ENCODE results near the gene VWA2.

VWA2 gene

GRCh38 chr10:114279289-114279688 lies 40.2 kb downstream of the VWA2 start:
- H3K27me3 ChIP-seq (ENCODE audit: control insufficient read depth, insufficient read depth, low read length), result no peaks in the 10 kb centered on the region

GRCh38 chr10:114279901-114280644 lies 41.0 kb downstream of the VWA2 start:
- no peaks in the 10 kb centered on the region for H3K9me3 ChIP-seq (ENCODE audit: control insufficient read depth, low read length)
- peaks cover 19% of the 10 kb centered on the region for H3K4me1 ChIP-seq (ENCODE audit: control insufficient read depth, insufficient read depth, low read length)
- H3K9ac ChIP-seq (ENCODE audit: low read length), result no peak overlapping the region
- no peaks in the 10 kb centered on the region for H3K27me3 ChIP-seq (ENCODE audit: control insufficient read depth, insufficient read depth, low read length)
- H3K4me3 ChIP-seq (ENCODE audit: low read length), result no peak overlapping the region
- no peaks in the 10 kb centered on the region for H3K36me3 ChIP-seq (ENCODE audit: control insufficient read depth, insufficient read depth, low read length)

More at GRCh38 chr10:114279289-114279688, 40.2 kb downstream of the VWA2 start:
- H3K4me1 ChIP-seq (ENCODE audit: control insufficient read depth, insufficient read depth, low read length), result peaks cover 19% of the 10 kb centered on the region
- H3K9me3 ChIP-seq (ENCODE audit: control insufficient read depth, low read length), result no peaks in the 10 kb centered on the region
- H3K36me3 ChIP-seq (ENCODE audit: control insufficient read depth, insufficient read depth, low read length), result no peaks in the 10 kb centered on the region
- no peak overlapping the region for H3K9ac ChIP-seq (ENCODE audit: low read length)
- H3K4me3 ChIP-seq (ENCODE audit: low read length), result no peak overlapping the region

DNA sequence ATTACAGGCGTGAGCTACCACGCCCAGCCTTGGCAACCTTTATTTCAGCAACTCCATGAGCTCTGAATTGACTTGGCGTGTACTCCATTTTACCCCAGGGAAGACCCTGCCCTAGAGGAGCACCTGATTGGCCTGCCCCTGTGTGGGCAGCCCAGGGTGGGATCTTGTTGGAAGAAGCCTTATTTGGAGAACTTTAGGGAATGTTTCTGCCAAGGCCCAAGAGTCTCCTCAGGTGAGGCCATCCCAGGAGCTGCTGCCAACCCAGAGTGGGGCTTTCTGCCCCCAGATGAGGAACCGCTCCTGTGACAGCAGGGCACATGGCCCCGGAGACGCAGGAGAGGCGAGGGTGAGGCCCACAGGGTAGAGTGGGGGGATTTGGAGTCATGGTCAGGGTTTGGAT lies 42.0 kb downstream of the VWA2 start:
- no peaks in the 10 kb centered on the region for H3K9me3 ChIP-seq (ENCODE audit: control insufficient read depth, low read length)
- H3K36me3 ChIP-seq (ENCODE audit: control insufficient read depth, insufficient read depth, low read length), result no peaks in the 10 kb centered on the region
- no peak overlapping the region for H3K4me3 ChIP-seq (ENCODE audit: low read length)

GRCh38 chr10:114281461-114281860 lies 42.4 kb downstream of the VWA2 start:
- Histone ChIP-seq H3K27me3 (ENCODE audit: control insufficient read depth, insufficient read depth, low read length) (no peaks in the 10 kb centered on the region), H3K4me3 (ENCODE audit: low read length) (no peak overlapping the region), H3K36me3 (ENCODE audit: control insufficient read depth, insufficient read depth, low read length) (no peaks in the 10 kb centered on the region), H3K4me1 (ENCODE audit: control insufficient read depth, insufficient read depth, low read length) (peaks cover 19% of the 10 kb centered on the region), H3K9ac (ENCODE audit: low read length) (no peak overlapping the region), H3K9me3 (ENCODE audit: control insufficient read depth, low read length) (no peaks in the 10 kb centered on the region)

More for the DNA sequence above, 42.0 kb downstream of the VWA2 start:
- H3K4me1 ChIP-seq (ENCODE audit: control insufficient read depth, insufficient read depth, low read length), result peaks cover 19% of the 10 kb centered on the region
- no peak overlapping the region for H3K9ac ChIP-seq (ENCODE audit: low read length)
- no peaks in the 10 kb centered on the region for H3K27me3 ChIP-seq (ENCODE audit: control insufficient read depth, insufficient read depth, low read length)

DNA sequence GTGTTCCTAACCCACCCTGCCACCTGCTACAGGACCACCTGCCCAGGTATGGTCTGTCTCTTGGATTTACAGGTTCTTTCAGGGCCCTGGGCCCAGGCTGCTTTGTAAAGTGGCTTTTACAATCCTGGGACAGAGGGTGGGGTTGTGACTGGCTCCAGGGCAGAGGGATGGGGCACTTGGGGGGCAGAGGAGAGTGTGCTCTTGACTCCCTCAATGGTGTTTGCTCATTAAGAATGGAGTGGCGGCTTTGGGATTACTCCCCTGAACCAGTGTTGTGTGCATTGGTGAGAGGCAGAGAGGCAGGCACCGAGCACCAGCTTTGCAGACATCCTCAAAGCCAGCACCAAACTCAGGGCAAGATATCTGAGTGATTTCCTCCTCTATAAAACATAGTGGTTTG lies 43.5 kb downstream of the VWA2 start:
- H3K4me3 ChIP-seq (ENCODE audit: low read length), result no peak overlapping the region
- no peaks in the 10 kb centered on the region for H3K36me3 ChIP-seq (ENCODE audit: control insufficient read depth, insufficient read depth, low read length)
- peaks cover 19% of the 10 kb centered on the region for H3K4me1 ChIP-seq (ENCODE audit: control insufficient read depth, insufficient read depth, low read length)
- H3K9me3 ChIP-seq (ENCODE audit: control insufficient read depth, low read length), result no peaks in the 10 kb centered on the region
- H3K9ac ChIP-seq (ENCODE audit: low read length), result no peak overlapping the region
- no peaks in the 10 kb centered on the region for H3K27me3 ChIP-seq (ENCODE audit: control insufficient read depth, insufficient read depth, low read length)

DNA sequence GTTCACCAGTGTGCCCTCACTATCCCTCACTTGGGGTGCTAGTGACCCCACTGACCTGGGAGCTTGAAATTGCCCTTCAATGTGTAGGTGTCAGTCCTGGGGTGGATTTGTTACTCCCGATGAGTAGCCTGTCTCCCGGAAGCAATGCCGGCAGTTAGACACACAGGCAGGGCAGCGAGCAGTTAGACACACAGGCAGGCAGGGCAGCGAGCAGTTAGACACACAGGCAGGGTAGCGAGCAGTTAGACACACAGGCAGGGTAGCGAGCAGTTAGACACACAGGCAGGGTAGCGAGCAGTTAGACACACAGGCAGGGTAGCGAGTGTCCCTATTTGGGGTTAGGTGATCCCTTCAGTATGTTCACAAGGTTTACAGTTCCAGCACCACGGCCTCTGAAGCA lies 44.0 kb downstream of the VWA2 start:
- no peak overlapping the region for H3K9ac ChIP-seq (ENCODE audit: low read length)
- H3K4me3 ChIP-seq (ENCODE audit: low read length), result no peak overlapping the region
- H3K9me3 ChIP-seq (ENCODE audit: control insufficient read depth, low read length), result no peaks in the 10 kb centered on the region
- peaks cover 19% of the 10 kb centered on the region for H3K4me1 ChIP-seq (ENCODE audit: control insufficient read depth, insufficient read depth, low read length)
- H3K36me3 ChIP-seq (ENCODE audit: control insufficient read depth, insufficient read depth, low read length), result no peaks in the 10 kb centered on the region
- no peaks in the 10 kb centered on the region for H3K27me3 ChIP-seq (ENCODE audit: control insufficient read depth, insufficient read depth, low read length)

GRCh38 chr10:114283535-114284234 lies 44.6 kb downstream of the VWA2 start:
- H3K36me3 ChIP-seq (ENCODE audit: control insufficient read depth, insufficient read depth, low read length), result no peaks in the 10 kb centered on the region
- H3K9me3 ChIP-seq (ENCODE audit: control insufficient read depth, low read length), result no peaks in the 10 kb centered on the region
- H3K9ac ChIP-seq (ENCODE audit: low read length), result no peak overlapping the region
- H3K4me3 ChIP-seq (ENCODE audit: low read length), result no peak overlapping the region
- peaks cover 19% of the 10 kb centered on the region for H3K4me1 ChIP-seq (ENCODE audit: control insufficient read depth, insufficient read depth, low read length)
- no peaks in the 10 kb centered on the region for H3K27me3 ChIP-seq (ENCODE audit: control insufficient read depth, insufficient read depth, low read length)

GRCh38 chr10:114284346-114285071 lies 45.5 kb downstream of the VWA2 start:
- peaks cover 16% of the 10 kb centered on the region for H3K4me1 ChIP-seq (ENCODE audit: control insufficient read depth, insufficient read depth, low read length)
- H3K36me3 ChIP-seq (ENCODE audit: control insufficient read depth, insufficient read depth, low read length), result no peaks in the 10 kb centered on the region
- H3K9me3 ChIP-seq (ENCODE audit: control insufficient read depth, low read length), result no peaks in the 10 kb centered on the region
- H3K9ac ChIP-seq (ENCODE audit: low read length), result no peak overlapping the region
- no peaks in the 10 kb centered on the region for H3K27me3 ChIP-seq (ENCODE audit: control insufficient read depth, insufficient read depth, low read length)
- H3K4me3 ChIP-seq (ENCODE audit: low read length), result no peak overlapping the region

GRCh38 chr10:114285961-114286441 lies 46.9 kb downstream of the VWA2 start:
- peaks cover 2% of the 10 kb centered on the region for H3K4me1 ChIP-seq (ENCODE audit: control insufficient read depth, insufficient read depth, low read length)
- no peaks in the 10 kb centered on the region for H3K9me3 ChIP-seq (ENCODE audit: control insufficient read depth, low read length)
- no peak overlapping the region for H3K4me3 ChIP-seq (ENCODE audit: low read length)
- H3K27me3 ChIP-seq (ENCODE audit: control insufficient read depth, insufficient read depth, low read length), result no peaks in the 10 kb centered on the region
- no peak overlapping the region for H3K9ac ChIP-seq (ENCODE audit: low read length)
- no peaks in the 10 kb centered on the region for H3K36me3 ChIP-seq (ENCODE audit: control insufficient read depth, insufficient read depth, low read length)

- Histone ChIP-seq H3K9ac (ENCODE audit: low read length) (no peak overlapping the region), H3K4me1 (ENCODE audit: control insufficient read depth, insufficient read depth, low read length) (no peaks in the 10 kb centered on the region), H3K36me3 (ENCODE audit: control insufficient read depth, insufficient read depth, low read length) (no peaks in the 10 kb centered on the region), H3K27me3 (ENCODE audit: control insufficient read depth, insufficient read depth, low read length) (no peaks in the 10 kb centered on the region), H3K4me3 (ENCODE audit: low read length) (no peak overlapping the region), H3K9me3 (ENCODE audit: control insufficient read depth, low read length) (no peaks in the 10 kb centered on the region)
Observed at GRCh38 chr10:114286921-114287320, 47.9 kb downstream of the VWA2 start.

GRCh38 chr10:114288424-114289095 lies 49.5 kb downstream of the VWA2 start:
- H3K9ac ChIP-seq (ENCODE audit: low read length), result no peak overlapping the region
- no peaks in the 10 kb centered on the region for H3K27me3 ChIP-seq (ENCODE audit: control insufficient read depth, insufficient read depth, low read length)
- no peaks in the 10 kb centered on the region for H3K36me3 ChIP-seq (ENCODE audit: control insufficient read depth, insufficient read depth, low read length)
- H3K4me3 ChIP-seq (ENCODE audit: low read length), result no peak overlapping the region
- H3K4me1 ChIP-seq (ENCODE audit: control insufficient read depth, insufficient read depth, low read length), result no peaks in the 10 kb centered on the region
- H3K9me3 ChIP-seq (ENCODE audit: control insufficient read depth, low read length), result no peaks in the 10 kb centered on the region
